WTC11 (cell line): ENCODE data around the gene DCLK1.

Source experiments
- ATF1 ChIP-seq: sonication (generic); formaldehyde crosslinking; IDR thresholded peaks from 2 replicates; pipeline ENCODE4 v1.8.1; 2023; ENCODE audit warnings: mild to moderate bottlenecking, moderate library complexity, missing genetic modification reagents
- CREB1 ChIP-seq: sonication (generic); formaldehyde crosslinking; IDR thresholded peaks from 2 replicates; pipeline ENCODE4 v1.8.0; 2023; ENCODE audit warnings: mild to moderate bottlenecking, missing genetic modification reagents
- CREM ChIP-seq: sonication (generic); formaldehyde crosslinking; IDR thresholded peaks from 2 replicates; pipeline ENCODE4 v1.8.1; 2022; ENCODE audit warnings: mild to moderate bottlenecking, missing genetic modification reagents, moderate library complexity
- RELA ChIP-seq: sonication (generic); formaldehyde crosslinking; IDR thresholded peaks from 2 replicates; pipeline ENCODE4 v1.8.1; 2022; ENCODE audit warnings: missing genetic modification reagents, mild to moderate bottlenecking, borderline replicate concordance
- TCF7 ChIP-seq: sonication (generic); formaldehyde crosslinking; IDR thresholded peaks from 2 replicates; pipeline ENCODE4 v1.8.0; 2022; ENCODE audit warnings: mild to moderate bottlenecking, low read depth, missing genetic modification reagents, moderate library complexity
- ZNF121 ChIP-seq: sonication (generic); formaldehyde crosslinking; IDR thresholded peaks from 2 replicates; pipeline ENCODE4 v1.8.0; 2023; ENCODE audit warnings: missing genetic modification reagents
- TF ChIP-seq, protein P1 (sequence below): sonication (generic); formaldehyde crosslinking; conservative IDR thresholded peaks from 2 replicates; pipeline ENCODE4 v1.8.1; 2022; ENCODE audit warnings: mild to moderate bottlenecking, missing genetic modification reagents
- TF ChIP-seq, protein P2 (sequence below): fragments of 200-600 bp; IDR thresholded peaks from 2 replicates; pipeline ENCODE4 v1.8.0; 2022; ENCODE audit warnings: antibody characterized with exemption

DNA sequence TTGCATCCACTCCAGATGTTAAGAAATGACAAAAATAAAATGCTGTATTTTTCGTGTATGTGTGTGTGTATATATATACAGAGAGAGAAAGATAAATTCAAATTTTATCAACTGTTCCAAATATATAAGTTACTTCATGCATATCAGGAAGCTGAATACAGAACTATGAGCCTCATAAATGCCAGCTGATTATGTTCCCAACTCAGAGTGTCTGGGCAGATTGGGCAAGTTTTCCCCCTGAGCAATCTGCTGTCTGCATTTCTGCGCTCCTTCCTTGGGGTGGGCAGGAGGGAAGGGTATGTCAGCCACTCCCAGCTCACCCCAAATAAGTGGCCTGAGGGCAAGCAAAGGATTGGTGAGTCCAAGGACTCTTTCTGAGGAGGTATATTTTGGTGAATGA is 154.1 kb downstream of the DCLK1 start:
- no peak for TF ChIP-seq TCF7 (CRISPR knock-in tag)
- TF ChIP-seq, protein P1, sequence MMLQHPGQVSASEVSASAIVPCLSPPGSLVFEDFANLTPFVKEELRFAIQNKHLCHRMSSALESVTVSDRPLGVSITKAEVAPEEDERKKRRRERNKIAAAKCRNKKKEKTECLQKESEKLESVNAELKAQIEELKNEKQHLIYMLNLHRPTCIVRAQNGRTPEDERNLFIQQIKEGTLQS (CRISPR knock-in tag): no peak
- TF ChIP-seq, protein P2, sequence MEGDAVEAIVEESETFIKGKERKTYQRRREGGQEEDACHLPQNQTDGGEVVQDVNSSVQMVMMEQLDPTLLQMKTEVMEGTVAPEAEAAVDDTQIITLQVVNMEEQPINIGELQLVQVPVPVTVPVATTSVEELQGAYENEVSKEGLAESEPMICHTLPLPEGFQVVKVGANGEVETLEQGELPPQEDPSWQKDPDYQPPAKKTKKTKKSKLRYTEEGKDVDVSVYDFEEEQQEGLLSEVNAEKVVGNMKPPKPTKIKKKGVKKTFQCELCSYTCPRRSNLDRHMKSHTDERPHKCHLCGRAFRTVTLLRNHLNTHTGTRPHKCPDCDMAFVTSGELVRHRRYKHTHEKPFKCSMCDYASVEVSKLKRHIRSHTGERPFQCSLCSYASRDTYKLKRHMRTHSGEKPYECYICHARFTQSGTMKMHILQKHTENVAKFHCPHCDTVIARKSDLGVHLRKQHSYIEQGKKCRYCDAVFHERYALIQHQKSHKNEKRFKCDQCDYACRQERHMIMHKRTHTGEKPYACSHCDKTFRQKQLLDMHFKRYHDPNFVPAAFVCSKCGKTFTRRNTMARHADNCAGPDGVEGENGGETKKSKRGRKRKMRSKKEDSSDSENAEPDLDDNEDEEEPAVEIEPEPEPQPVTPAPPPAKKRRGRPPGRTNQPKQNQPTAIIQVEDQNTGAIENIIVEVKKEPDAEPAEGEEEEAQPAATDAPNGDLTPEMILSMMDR: no peak
- no peak for TF ChIP-seq ATF1 (CRISPR knock-in tag)
- no peak for TF ChIP-seq CREM (CRISPR knock-in tag)
- TF ChIP-seq CREB1: no peak
- TF ChIP-seq ZNF121: no peak
- TF ChIP-seq RELA (CRISPR knock-in tag): no peak
